ENCODE results near the gene AGAP1.
"Not testable (repeated sequence)": the region's sequence is repeated elsewhere in the genome, so short reads cannot be mapped to it uniquely, and the experiment has no call there.

Gene AGAP1

GRCh38 chr2:235592430-235592829 is 98.6 kb downstream of the AGAP1 start:
- DNase-seq (ENCODE audit: low read depth) = no peak

GRCh38 chr2:235592836-235593235 is 99.0 kb downstream of the AGAP1 start:
- no peak for DNase-seq (ENCODE audit: low read depth)

GRCh38 chr2:235594041-235594440 is 100.2 kb downstream of the AGAP1 start:
- no peak for DNase-seq (ENCODE audit: low read depth)

- DNase-seq (ENCODE audit: low read depth) = no peak
Observed at GRCh38 chr2:235594964-235595363, 101.1 kb downstream of the AGAP1 start.

- DNase-seq (ENCODE audit: low read depth) = no peak
Observed at GRCh38 chr2:235595422-235596010, 101.7 kb downstream of the AGAP1 start.

GRCh38 chr2:235596272-235596671 is 102.4 kb downstream of the AGAP1 start:
- DNase-seq (ENCODE audit: low read depth) = no peak

- no peak for DNase-seq (ENCODE audit: low read depth)
Observed at GRCh38 chr2:235597081-235597615, 103.3 kb downstream of the AGAP1 start.

GRCh38 chr2:235598026-235598425 is 104.2 kb downstream of the AGAP1 start:
- no peak for DNase-seq (ENCODE audit: low read depth)

- DNase-seq (ENCODE audit: low read depth) = no peak
Observed at GRCh38 chr2:235598532-235599531, 105.0 kb downstream of the AGAP1 start.

- DNase-seq (ENCODE audit: low read depth) = no peak
Observed at GRCh38 chr2:235599596-235600338, 105.9 kb downstream of the AGAP1 start.

GRCh38 chr2:235600406-235600805 is 106.6 kb downstream of the AGAP1 start:
- no peak for DNase-seq (ENCODE audit: low read depth)

GRCh38 chr2:235600926-235601325 is 107.1 kb downstream of the AGAP1 start:
- DNase-seq (ENCODE audit: low read depth) = no peak

- no peak for DNase-seq (ENCODE audit: low read depth)
Observed at GRCh38 chr2:235601960-235602704, 108.3 kb downstream of the AGAP1 start.

- DNase-seq (ENCODE audit: low read depth) = not testable (repeated sequence)
Observed at GRCh38 chr2:235602971-235603370, 109.1 kb downstream of the AGAP1 start.

GRCh38 chr2:235603659-235604058 is 109.8 kb downstream of the AGAP1 start:
- no peak for DNase-seq (ENCODE audit: low read depth)

GRCh38 chr2:235605312-235606003 is 111.6 kb downstream of the AGAP1 start:
- DNase-seq (ENCODE audit: low read depth) = no peak

GRCh38 chr2:235606004-235606715 is 112.3 kb downstream of the AGAP1 start:
- no peak for DNase-seq (ENCODE audit: low read depth)

- no peak for DNase-seq (ENCODE audit: low read depth)
Observed at GRCh38 chr2:235607546-235608199, 113.8 kb downstream of the AGAP1 start.

GRCh38 chr2:235608200-235608887 is 114.5 kb downstream of the AGAP1 start:
- DNase-seq (ENCODE audit: low read depth) = no peak

Measured in activated gamma-delta T cell treated with anti-CD3 and anti-CD28 coated beads, Interleukin-2, amount 50 U/mL, for 16 hours (primary cell).